T47D (cell line): Measurements from ENCODE around the gene RMI2.

Source experiments
- DNase-seq, 2 experiments: peaks; one replicate each; pipeline versions ENCODE4 v3.0.0 to v3.0.0-alpha.2; 2011 to 2012; ENCODE audit warnings: low read depth in 1 of 2, low spot score in 1 of 2
- JUND ChIP-seq: IDR thresholded peaks from 2 replicates; pipeline ENCODE4 v1.6.1; 2012; ENCODE audit warnings: low read depth
- in situ Hi-C: cut with HindIII; loops from 2 replicates; pipeline ENCODE4 v1.10.0; 2016; ENCODE audit warnings: low sequenced_read_pairs, low pct_unique_long_range_greater_than_20kb

Gene RMI2

GRCh38 chr16:11314309-11314894, 30.9 kb upstream of the RMI2 start:
- DNase-seq, result no peak
- no peak for TF ChIP-seq JUND
- in situ Hi-C loops, result no loop called here

DNA sequence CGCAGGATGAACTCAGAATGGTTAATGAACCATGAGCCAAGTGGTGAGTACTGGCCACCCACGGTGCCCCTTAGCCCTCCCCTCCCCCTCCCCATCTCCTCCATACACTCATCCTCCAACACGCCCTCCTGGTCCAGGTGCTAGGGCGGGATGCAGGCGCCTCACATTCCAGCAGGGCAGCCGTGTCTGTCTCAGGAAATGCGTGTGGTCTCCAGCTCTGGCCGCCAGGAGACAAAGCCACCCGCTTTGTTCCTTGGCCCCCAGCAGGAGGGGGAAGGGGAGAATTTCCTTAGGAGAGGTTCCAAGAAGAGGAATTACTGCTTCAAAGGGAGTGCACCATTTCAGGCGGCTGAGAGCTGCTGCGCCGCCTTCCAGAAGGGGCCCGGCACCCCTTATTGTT, 29.7 kb upstream of the RMI2 start:
- no peak for TF ChIP-seq JUND
- in situ Hi-C loops, result no loop called here
- no peak for DNase-seq

DNA sequence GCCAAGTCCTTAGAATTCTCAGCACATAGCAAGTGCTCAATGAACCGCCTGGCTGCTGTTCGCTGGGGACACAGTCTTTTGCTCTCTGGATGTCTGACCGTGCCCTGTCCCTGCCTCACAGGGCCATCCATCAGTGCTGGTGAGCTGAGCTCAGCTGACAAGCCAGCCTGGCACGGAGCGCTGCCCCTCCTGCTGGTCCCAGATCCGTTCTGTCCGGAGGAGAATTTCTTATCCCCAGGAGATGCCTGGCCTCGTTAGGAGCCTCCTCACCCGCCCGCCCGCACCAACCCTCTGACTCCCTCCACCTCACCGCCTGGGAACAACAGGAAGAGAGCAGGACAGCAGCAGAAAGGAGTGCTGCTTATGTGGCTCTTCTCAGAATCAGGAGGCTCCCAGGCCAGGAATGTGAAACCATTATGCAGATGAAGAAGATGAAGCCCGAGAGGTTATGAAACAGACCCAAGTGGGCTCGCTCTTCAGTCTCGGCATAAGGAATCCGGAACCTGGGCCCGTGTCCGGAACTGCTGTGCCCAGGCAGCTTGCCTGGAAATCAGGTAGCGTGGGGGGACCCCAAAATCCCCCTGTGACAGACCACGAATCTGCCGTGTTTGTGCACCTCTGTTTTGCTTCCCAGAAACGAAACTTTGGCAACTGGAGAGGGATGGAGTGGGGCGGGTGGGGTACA, 28.8 kb upstream of the RMI2 start:
- TF ChIP-seq JUND, result no peak
- DNase-seq, result no peak

DNA sequence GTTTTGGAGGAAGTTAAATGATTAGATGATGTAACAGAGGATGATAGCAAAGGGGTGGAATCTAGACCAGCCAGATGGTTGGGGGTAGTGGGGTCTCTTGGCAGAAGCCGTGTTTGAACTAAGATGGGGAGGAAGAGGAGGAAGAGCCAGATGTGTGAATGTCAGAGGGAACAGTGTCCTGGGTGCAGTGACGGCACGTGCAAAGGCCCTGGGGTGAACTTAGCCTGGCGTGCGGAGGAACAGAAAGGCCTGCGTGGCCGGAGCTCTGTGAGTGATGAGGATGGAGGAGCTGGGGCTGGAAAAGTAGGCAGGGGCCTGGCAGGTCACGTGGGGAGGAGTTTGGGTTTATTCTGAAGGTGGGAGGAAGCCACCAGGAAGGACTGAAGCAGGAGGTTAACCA, 26.4 kb upstream of the RMI2 start:
- in situ Hi-C loops, result no loop called here
- no peak for DNase-seq
- TF ChIP-seq JUND, result no peak

More for the DNA sequence above, 28.8 kb upstream of the RMI2 start:
- in situ Hi-C loops, result no loop called here

- in situ Hi-C loops, result no loop called here
- peak in 1 of 2 experiments; percentile 51 for DNase-seq
- no peak for TF ChIP-seq JUND
Observed at GRCh38 chr16:11319529-11320146, 25.6 kb upstream of the RMI2 start.

DNA sequence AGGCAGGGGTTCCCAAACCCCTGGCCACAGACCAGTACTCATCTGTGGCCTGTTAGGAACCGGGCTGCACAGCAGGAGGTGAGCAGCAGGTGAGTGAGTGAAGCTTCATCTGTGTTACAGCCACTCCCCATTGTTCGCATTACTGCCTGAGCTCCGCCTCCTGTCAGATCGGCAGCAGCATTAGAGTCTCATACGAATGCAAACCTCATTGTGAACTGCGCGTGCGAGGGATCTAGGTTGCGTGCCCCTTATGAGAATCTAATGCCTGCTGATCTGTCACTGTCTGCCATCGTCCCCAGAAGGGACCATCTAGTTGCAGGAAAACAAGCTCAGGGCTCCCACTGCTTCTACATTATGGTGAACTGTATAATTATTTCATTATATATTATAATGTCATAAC, 25.1 kb upstream of the RMI2 start:
- in situ Hi-C loops, result no loop called here
- TF ChIP-seq JUND, result no peak
- peak in 1 of 2 experiments; percentile 42 for DNase-seq

- no peak for DNase-seq
- no peak for TF ChIP-seq JUND
- in situ Hi-C loops, result no loop called here
Observed at GRCh38 chr16:11321662-11322061, 23.6 kb upstream of the RMI2 start.

GRCh38 chr16:11322823-11323222, 22.4 kb upstream of the RMI2 start:
- TF ChIP-seq JUND, result no peak
- DNase-seq, result no peak
- in situ Hi-C loops, result no loop called here

DNA sequence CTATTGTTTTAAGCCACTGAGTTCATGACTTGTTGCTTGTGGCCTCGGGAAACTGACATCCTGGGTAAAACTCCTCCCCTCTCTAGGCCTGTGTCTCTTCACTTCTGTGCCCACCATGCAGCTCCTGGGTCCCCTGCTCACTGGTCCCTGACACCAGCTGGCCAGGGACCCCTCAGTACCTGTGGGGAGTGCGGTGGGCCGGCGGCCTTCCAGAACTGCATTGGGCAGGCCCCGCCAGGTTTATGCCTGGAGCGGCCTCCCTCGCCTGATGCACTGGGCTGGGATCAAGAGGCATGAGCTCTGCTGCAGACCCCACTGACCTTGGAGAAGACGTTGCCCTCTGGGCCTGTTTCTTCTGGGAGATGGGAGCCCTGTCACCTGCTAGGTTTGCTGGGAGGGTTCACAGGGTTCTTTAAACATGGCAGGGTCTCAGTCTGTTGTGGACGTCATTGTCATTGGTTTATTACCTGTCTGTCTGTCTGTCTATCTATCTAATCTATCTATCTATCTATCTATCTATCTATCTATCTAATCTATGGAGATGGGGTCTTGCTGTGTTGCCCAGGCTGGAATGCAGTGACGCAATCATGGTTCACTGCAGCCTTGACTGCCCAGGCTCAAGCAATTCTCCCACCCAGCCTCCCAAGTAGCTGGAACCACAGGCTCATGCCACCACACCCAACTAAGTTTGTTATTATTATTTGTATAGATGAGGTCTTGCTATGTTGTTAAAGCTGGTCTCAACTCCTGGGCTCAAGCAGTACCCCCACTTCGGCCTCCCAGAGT, 21.5 kb upstream of the RMI2 start:
- no peak for DNase-seq
- in situ Hi-C loops, result no loop called here
- TF ChIP-seq JUND, result no peak

DNA sequence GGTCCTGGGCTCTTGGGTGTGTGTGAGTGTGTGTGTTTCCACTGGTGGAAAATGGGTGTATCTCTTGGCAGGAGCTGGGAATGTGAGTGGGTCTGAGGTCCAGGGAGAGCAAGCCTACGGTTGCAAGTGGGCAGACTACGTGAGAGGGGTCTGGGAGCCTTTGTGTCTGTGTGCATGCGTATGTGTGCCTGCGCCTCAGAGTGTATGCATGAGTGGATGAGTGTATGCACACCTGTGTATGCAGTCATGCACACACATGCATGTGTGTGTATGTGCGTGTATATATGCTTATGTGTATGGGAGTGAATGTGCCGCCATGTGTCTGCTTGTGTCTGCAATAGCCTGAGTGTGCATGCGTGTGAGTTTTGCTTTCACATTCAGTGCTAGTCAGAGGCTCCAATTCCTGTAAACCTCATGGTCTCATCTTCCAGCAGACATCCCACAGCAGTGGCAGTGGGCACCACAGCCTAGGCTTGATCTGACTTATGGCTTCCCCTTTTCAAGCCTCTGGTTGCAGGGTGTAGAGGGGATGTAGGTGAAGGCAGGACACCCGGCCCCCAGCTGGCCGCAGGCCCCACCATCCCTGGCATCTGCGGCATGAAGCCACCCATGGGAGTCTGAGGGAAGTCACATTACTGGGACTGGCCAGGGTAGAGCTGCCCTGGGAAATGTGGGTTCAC, 19.7 kb upstream of the RMI2 start:
- no peak for DNase-seq
- TF ChIP-seq JUND, result no peak
- in situ Hi-C loops, result no loop called here

- in situ Hi-C loops, result no loop called here
- DNase-seq, result no peak
- TF ChIP-seq JUND, result no peak
Observed at GRCh38 chr16:11326084-11326736, 19.0 kb upstream of the RMI2 start.

GRCh38 chr16:11326737-11327276, 18.5 kb upstream of the RMI2 start:
- in situ Hi-C loops, result no loop called here
- DNase-seq, result no peak
- no peak for TF ChIP-seq JUND
